GM19351 (cell line): Measurements from ENCODE around the gene NARS2.
"Not testable (repeated sequence)": the region's sequence is repeated elsewhere in the genome, so short reads cannot be mapped to it uniquely, and the experiment has no call there.

Experiments used
- ATAC-seq: cut with Tn5 transposase; IDR thresholded peaks from one replicate; pipeline ENCODE4 v1.9.1; 2021; ENCODE audit warnings: mild to moderate bottlenecking, moderate library complexity; ENCODE audit not compliant: unreplicated experiment

The NARS2 gene, protein sequence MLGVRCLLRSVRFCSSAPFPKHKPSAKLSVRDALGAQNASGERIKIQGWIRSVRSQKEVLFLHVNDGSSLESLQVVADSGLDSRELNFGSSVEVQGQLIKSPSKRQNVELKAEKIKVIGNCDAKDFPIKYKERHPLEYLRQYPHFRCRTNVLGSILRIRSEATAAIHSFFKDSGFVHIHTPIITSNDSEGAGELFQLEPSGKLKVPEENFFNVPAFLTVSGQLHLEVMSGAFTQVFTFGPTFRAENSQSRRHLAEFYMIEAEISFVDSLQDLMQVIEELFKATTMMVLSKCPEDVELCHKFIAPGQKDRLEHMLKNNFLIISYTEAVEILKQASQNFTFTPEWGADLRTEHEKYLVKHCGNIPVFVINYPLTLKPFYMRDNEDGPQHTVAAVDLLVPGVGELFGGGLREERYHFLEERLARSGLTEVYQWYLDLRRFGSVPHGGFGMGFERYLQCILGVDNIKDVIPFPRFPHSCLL

DNA sequence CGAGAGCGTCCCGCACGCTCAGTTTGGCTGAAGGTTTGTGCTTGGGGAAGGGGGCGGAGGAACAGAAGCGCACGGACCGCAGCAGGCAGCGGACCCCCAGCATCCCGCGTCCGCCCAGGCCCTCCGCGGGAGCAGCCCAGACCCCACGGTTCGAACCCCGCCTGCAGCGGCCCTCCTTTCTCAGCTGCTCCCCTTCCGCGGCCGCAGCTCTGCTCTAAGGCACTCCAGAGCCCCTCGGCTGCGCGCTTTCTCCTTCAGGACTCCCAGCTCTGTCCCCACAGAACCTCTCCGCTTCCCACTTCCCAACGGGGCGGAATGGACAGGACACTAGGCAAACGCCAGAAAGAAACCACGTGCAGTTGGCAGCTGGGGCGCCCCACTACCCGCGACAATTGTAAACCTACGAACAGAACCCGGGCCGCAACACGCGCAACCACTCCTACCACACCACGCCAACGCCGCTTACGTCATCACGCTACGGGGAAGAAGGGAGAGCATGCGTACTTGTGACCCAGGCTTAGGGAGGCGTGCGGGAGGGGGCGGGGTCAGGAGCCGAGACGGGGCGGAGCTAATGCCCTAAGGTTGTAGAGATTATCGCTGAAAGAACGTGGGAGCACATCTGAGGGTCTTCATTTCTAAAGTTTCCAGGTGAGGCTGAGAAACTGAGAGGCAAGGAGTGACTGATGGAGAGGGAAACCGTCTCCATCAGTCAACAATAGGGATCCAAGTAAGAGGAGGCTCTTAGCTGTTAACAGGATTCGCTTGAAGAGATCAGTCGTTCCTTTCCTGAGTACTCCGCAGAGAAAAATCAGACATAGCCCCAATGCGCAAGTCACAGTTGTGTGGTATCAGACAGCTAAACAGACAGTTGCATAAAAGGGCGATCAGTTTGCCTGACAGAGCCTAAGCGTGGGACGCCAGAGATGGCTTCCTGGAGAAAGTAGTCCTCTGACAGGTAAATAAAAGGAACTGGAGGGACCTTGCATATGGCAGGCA is at the start of gene NARS2:
TSS of gene NARS2 (minus strand) at position 479 of the 996 bp plus-strand sequence. CDS start at position 103, 376 bp downstream.
- ATAC-seq = peak; percentile 92

DNA sequence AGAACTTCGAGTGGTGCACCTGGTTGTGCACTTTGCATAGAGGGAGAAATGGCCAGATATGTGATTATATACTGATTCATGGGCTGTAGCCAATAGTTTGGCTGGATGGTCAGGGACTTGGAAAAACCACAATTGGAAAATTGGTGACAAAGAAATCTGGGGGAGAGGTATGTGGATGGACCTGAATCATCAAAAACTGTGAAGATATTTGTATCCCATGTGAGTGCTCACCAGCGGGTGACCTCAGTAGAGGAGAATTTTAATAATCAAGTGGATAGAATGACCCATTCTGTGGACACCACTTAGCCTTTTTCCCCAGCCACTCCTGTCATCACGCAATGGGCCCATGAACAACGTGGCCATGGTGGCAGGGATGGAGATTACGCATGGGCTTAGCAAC is 48.0 kb upstream of the NARS2 start:
- ATAC-seq = no peak

DNA sequence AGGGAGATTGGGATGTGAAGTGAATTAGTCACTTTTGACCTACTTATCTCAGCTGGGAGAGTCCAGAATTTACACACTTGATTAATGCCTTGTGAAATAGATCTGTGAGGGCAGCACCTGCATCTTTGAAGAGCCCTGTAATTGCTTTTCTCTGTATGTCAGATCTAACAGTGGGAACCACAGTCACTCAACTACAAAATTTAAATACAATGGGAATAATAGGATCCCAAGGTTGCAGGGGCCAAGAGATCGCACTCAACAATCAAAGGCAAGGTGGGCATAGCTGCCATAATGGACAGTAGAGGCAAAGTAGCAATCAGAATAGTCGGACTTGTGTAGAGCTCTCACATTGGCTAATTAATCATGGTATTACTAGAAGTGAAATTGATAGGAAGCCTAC is 45.5 kb upstream of the NARS2 start:
- no peak for ATAC-seq

DNA sequence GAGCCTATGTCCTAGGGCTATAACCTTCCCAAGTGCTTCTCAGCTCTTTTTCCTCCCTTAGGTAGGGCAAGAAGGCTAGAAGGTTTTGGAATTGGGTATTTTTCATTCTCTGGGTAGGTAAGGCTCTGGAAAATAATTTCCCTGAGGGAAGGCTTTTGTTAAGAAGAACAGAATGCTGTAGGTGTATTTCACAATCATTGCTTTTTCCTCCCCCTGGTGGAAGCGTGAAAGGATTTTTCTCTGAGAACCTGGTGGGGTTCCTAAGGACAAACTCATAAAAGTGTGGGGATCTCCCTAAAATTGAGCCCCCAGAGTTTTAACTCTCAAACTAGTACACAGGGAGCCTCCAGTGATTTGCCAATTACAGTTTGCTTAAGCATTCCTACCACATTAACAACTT is 41.1 kb upstream of the NARS2 start:
- no peak for ATAC-seq

DNA sequence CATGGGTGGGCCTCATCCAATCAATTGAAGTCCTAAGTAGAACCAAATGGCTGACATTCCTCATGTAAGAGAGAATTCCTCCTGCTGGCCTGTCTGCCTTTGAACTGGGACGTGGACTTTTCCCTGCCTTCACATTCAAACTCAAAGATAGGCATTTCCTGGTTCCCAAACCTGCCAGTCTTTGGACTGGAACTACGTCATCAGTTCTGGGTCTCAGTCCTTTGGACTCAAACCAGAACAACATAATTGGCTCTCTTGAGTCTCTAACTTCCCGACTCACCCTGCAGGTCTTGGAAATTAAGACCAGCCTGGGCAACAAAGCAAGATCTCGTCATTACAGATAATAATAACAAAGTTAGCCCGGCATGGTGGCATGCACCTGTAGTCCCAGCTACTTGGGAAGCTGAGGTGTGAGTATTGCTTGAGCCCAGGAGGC is 38.7 kb upstream of the NARS2 start:
- ATAC-seq = no peak

DNA sequence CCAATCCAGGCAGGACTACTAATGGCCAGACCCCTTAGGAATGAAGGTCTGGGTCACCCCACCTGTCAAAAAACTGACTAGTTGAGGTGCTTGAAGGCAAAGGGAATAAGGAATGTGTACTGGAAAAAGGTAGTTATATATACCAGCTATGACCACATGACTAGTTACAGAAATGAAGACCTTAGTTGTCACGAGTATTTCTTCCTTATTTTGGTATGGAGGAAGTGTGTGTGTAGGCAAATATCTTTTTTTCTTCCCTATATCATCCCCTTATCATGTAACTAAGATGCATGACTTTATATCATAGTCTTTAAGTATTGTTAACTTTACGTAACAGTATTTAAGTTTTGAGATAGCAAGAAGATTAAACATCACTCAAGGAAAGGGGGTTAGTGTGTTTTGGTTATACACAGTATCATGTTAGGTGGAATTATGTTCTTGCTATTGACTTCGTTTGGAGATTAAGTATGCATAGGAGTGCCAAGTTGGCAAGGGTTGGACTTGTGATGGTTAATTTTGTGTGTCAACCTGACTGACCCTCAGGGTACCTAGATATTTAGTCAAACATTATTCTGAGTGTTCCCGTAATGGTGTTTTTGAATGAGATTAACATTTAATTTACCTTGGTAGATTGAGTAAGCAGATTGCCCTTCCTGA is 38.2 kb upstream of the NARS2 start:
- ATAC-seq = no peak

DNA sequence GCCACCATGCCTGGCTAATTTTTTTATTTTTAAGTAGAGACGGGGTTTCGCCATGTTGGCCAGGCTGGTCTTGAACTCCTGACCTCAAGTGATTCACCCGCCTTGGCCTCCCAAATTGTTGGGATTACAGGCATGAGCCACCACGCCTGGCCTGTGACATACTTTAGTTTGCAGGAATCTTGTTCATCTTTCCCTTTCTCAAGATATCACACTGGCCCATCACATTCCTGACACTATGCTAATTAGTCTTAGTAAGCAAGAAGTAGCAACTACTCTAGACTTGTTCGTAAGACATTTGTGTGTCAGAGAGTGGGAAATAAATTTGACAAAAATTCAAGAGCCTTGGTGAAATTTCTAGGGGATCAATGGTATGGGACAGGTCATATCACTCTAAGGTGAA is 34.7 kb upstream of the NARS2 start:
- not testable (repeated sequence) for ATAC-seq

DNA sequence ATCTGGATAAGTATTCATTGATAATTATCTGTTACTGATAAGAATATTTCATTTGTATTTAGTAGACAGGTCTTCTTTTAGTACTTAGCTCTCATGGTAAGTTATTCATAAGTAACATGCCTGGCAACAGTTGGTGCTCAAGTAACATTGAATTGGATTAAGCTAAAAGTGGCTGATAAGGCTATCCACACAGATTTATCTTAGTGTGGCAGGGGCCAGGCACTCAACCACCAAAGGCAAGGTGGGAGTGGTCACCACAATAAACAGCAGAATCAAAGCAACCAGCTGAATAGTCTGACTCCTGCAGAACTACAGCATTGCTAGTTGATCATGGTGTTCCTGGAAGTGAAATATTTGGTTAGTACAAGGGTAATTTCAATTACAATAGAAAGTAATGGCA is 33.0 kb upstream of the NARS2 start:
- ATAC-seq = no peak

DNA sequence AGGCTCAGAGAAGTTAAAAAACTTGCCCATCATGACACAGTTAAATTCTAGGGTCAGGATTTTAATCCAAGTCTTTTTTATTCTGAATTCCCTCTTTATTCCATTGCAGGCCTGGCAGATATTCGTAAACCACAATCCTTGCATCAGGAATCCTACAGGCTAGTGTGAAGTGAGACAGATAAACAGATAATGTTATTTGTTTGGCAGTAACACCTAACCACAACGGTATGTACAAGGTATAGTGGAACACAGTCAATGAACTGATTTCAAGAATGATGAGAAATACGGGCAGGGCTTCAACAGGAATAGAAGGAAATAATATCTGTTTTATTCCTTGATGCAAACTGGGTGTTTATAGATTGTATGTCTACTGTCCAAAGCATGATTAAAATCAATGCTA is 32.0 kb upstream of the NARS2 start:
- ATAC-seq = no peak

DNA sequence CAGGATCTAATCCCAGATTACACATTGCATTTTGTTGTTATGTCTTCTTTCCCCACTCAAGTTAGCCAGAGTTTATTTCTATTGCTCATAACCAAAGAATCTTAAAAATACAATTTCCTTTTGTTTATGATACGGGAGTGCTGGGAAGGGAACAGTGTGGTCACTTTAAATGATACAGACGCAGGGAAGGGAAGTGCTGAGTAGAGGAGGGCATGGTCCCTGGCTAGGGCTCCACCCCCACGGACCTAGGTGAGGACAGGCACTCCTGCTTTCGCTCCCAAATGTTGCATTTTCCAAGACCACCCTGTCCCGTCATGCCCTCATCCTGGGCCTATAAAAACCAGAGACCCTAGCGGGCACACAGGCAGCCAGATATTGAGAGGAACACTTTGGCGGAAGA is 30.6 kb upstream of the NARS2 start:
- no peak for ATAC-seq

DNA sequence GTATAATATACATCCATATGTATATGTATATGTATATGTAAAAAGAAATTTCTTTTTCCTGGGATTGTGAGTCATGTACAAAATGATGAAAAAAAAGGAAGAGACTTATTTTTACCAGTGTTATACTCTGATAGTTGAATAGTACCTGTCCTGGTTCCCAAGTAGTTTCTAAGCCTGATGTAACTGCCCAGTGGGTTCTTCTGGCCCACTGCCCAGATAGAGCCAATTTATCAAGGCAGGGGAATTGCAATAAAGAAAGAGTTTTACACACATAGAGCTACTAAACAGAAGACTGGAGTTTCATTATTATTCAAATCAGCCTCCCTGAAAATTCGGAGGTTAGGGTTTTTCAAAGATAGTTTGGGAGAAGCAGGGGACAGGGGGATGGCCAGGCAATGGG is 29.1 kb upstream of the NARS2 start:
- ATAC-seq = no peak

DNA sequence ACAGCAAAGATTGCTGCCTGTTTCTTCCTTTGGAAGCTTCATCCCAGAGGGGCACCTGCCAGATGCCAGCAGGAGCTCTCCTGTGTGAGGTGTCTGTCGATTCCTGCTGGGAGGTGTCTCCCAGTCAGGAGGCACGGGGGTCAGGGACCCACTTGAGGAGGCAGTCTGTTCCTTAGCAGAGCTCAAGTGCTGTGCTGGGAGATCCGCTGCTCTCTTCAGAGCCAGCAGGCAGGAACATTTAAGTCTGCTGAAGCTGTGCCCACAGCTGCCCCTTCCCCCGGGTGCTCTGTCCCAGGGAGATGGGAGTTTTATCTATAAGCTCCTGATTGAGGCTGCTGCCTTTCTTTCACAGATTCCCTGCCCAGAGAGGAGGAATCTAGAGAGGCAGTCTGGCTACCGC is 28.1 kb upstream of the NARS2 start:
- not testable (repeated sequence) for ATAC-seq

DNA sequence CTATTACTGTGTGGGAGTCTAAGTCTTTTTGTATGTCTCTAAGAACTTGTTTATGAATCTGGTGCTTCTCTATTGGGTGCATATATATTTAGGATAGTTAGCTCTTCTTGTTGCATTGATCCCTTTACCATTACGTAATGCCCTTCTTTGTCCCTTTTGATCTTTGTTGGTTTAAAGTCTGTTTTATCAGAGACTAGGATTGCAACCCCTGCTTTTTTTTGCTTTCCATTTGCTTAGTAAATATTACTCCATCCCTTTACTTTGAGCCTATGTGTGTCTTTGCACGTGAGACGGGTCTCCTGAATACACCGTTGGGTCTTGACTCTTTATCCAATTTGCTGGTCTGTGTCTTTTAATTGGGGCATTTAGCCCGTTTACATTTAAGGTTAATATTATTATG is 26.4 kb upstream of the NARS2 start:
- ATAC-seq = not testable (repeated sequence)

DNA sequence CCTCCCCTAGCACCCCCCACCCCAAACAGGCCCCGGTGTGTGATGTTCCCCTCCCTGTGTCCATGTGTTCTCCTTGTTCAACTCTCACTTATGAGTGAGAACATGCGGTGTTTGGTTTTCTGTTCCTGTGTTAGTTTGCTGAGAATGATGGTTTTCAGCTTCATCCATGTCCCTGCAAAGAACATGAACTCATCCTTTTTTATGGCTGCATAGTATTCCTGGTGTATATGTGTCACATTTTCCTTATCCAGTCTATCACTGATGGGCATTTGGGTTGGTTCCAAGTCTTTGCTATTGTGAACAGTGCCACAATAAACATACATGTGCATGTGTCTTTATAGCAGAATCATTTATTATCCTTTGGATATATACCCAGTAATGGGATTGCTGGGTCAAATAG is 22.9 kb upstream of the NARS2 start:
- not testable (repeated sequence) for ATAC-seq

DNA sequence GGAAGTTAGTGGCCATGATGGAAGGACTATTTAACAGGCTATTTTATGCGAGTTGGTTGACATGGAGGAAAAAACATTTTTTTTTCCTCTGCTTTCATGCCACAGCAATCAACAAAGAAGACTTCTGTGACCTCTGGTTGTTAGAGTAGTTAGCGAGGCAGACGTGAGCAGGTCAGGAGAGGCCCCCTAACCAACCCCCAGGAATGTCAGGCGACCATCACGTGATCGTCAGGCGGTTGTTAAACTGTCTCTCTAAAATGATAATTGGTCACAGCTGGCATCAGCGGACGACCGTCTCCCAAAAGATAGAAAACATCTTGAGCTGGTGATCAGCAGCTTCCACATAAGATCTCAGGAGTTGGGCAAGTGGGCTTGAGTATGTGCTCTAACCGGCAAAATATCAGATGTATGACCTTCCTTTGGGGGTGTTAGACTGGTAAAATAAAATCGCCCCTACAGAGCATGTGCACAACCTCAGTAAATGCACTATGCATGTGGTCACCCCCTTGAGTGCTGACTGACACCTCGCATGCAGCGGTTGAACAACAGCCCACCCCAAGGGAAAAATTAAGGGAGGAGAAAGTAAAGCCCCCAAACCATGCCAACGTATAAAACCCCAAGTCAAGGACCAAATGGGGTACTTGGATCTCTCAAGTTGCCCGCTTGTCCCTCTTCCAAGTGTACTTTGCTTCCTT is 20.9 kb upstream of the NARS2 start:
- no peak for ATAC-seq

DNA sequence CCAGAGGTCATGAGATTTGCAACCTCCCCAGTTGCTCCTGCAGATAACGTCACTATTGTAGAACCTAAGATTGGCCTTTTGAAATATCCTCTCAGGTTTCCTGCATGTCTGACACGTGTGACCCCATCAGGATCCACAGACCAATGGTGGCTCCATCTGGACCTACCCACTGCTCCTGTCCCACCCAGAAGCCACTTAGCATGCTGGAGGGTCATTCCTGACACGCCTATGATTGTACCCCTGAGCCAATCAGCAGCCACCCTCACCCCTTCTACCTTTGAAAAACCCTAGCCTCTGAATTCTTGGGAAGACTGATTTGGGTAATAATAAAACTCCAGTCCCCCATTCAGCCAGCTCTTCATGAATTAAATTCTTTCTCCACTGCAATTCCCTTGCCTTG is 20.1 kb upstream of the NARS2 start:
- no peak for ATAC-seq

DNA sequence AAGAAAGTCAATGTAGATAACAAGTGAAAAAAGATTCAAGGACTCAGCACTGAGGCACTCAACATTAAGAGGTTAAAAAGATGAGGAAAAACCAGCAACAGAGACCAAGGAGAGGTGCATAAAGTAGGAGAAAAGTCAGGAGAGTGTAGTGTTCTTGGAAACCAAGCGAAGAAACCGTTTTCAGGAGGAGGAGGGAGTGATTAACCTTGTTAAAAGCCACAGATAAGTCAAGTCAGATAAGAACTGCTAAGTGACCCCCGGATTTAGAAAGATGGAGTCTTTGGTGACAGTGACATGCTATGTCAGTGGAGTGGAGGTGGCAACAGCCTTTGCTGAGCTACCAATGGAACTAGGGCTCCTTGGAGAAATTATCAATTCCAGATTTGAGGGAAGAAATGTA is 13.9 kb upstream of the NARS2 start:
- no peak for ATAC-seq

DNA sequence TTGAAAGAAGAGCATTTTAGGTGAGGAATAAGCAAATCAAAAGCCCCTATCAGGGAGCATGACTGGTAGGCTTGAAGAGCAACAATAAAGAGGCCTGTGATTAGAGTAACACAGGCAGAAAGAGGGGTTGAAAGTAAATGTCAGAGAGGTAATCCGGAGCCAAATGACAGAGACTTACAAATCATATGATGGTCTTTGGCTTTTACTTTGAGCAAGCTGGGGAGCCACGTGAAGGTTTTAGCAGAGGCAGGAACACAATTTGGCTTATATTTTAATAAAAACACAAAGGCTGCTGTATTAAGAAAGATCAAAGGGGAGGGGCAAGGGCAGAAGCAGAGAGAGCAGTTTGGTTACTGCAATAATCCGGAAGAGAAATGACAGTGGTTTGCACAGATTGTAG is 12.8 kb upstream of the NARS2 start:
- no peak for ATAC-seq

DNA sequence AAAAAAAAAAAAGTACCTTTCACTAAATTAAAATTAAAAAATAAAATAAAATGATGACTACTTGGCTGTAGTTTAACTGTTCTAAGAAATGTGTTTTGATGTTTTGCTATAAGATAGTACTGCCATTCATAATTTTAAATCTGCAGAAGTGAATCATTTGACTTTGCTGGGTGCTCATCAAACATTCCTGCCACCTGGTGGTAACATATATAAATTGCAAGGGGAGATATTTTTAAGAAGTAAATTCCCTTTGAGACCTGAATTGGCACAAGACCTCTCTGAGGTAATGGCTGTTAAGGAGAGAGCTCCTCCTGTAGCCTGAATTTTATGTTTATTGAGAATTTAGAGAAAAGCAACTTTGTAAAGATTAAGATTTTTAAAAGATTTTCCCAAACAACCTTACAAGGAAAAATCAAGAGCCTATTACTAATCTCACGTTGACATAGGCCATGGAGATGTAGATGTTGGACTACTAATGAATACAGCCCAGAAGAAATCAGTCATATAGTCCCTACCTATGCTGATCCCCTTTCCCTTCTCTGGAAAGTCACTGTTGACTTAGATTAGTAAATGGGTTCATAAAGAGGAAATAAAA is 11.9 kb upstream of the NARS2 start:
- ATAC-seq = no peak

DNA sequence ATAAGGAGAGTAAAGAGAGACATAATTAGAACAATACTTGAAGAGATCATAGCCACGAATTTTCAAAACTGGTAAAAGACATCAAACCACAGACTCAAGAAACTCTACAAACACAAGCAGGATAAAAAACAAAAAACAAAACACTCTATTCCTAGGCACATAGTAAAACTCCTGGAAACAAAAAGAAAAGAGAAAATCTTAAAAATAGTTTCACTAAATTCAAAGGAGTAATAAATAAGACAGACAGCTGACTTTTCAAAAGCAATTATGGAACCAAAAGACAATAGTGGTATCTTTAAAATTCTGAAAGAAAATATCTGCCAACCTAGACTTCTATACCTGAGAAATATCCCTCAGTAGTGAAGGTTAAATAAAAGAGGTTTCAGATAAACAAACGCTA is 9.2 kb upstream of the NARS2 start:
- ATAC-seq = no peak
